SW480 (cell line): ENCODE data around the gene BTG4.

Source experiments
- DNase-seq: peaks from one replicate; pipeline ENCODE4 v3.0.0-alpha.2; 2016; ENCODE audit warnings: low spot score

Gene BTG4

DNA sequence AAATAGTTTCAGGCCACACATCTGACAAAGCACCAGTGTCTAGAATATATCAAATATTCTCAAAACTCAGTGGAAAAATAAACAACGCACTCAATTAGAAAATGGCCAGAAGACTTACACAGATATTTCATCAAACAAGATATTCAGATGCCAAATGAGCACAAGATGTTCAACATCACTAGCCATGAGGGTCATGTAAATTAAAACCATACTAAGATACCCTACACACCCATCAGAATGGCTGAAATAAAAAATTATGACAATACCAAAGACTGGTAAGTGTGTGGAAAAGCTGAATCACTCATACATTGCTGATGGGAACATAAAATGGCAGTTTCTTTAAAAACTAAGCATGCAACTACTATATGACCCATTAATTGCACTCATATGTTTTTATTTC lies 21.7 kb downstream of the BTG4 start:
- no peak for DNase-seq

DNA sequence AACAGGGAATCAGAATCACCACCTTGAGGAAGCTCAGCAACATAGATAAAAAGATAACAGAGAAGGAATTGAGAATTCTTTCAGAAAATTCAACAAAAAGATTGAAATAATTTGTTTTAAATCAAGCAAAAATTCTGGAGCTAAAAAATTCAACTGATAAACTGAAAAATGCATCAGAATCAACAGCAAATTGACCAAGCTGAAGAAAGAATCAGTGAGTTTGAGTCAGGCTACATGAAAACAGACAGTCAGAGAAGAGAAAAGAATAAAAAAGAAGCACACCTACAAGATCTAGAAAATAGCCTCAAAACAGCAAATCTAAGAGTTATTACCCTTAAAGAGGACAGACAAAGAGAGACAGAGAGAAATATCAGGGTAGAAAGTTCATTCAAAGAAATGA lies 28.8 kb downstream of the BTG4 start:
- DNase-seq, result no peak

DNA sequence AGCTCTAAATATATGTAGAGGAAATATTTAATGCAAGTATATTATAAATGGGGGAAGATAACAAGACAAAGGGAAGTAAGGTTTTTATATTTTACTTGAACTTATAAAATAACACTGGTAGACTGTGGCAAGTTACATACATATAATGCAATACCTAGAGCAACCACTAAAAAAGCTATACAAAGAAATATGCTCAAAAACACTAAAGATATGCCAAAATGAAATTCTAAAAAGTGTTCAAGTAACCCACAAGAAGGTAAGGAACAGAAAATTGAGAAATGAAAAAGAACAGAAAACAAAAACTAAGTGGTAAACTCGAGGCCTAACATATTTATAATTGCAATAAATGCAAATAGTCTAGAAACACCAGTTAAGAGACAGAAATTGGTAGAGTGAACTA lies 32.5 kb downstream of the BTG4 start:
- no peak for DNase-seq

DNA sequence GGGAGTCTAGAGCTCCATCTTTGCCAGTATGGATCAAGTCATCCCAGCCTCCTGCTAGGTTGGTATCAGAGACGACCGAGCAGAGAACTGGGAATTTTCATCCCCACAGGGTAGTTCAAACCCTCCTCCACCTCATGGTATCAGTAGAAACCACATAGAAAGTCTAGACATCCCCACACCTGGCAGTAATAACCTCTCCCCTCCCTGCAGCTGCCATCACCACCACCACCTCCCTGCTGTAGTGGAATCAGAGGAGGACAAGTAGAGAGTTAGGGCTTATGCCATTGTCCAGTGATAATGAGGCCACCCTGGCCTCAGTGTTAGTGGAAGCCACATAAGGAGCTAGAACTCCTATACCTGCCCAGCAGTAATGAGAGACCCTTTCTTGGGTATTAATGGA lies 34.3 kb downstream of the BTG4 start:
- DNase-seq, result no peak

DNA sequence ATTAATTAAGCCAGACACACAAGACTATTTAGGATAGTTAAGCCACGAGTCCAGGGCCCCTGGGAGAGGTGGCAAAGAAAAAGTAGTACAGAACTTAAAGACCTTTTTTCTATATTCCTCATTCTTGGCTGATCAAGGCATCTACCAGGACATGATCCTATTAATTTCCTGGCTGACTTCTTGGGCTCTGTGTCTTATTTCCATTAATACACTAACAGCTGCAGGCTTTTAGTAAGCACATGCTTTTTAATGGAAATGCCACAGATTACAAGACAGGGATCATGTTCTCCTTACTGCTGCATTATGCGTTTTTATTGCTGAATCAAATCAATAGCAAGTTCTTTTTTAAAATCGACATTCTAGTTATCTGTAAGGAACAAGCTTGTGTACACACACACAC lies 35.2 kb downstream of the BTG4 start:
- no peak for DNase-seq

DNA sequence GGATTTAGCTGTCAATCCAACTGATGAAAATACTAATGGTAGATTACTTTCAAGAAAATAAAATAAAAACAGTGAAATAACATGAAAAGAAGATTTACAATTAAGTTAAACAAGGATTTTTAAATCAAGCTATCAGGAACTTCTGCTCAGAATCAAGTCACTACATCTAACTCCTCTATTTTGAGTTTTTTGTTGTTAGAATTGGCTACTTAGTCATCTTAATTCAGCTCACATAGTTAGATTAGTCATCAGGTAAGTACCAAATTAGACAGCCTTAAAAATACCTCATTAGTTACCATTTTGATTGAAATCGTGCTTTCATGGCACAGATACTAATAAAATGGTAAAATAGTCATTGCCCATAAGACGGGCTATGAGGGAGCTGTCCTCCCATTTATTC lies 35.8 kb downstream of the BTG4 start:
- no peak for DNase-seq

DNA sequence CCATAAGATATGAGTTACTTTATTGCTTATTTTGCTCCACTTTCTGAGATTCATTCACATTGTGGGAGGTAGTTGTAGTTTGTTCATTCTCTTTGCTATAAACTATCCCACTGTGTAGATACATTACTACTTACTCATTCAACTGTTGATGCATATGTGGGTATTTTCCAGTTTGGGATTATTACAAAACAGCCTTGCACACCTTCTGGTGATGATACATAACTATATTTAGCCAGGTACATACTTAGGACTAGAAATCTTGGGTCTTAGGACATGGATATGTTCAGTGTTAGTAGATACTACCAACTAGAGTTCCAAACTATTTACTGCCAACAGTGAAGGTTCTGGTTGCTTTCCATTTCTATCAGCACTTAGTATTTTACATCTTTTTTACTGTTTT lies 37.8 kb downstream of the BTG4 start:
- no peak for DNase-seq

DNA sequence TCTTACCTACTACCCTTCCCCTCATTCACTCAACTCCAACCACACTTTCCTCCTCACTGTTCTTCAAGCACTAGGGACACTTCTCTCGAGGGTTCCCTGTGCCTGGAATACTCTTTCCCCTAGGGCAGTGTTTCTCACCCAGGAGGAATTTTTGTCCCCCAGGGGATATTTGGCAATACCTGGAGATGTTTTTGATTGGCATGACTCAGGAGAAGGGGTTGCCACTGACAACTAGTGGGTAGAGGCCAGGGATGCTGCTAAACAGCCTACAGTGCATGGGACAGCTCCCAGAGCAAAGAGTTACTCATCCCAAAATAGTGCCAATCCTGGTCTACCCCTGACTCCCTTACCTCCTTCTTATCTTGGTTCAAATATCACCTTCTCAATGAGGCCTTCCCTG lies 40.0 kb downstream of the BTG4 start:
- no peak for DNase-seq

DNA sequence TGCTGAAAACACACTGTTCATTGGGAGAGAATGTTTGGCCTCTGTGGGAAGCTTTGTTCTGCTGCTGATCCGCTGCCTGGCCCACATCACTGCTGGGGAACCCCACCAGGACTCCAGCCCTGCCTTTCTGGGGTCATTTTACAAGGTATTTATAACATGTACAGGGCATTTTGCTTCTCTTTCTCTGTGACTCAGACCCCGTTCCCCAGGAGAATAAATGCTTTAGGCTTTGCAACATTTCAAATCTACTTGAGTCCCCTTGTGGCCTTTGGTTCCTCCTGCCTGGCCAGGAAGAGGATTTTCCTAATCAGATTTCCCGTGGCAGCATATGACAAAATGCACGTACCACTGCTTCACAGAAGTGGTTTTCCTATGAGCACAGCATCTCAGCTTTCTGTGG lies 43.0 kb downstream of the BTG4 start:
- no peak for DNase-seq

DNA sequence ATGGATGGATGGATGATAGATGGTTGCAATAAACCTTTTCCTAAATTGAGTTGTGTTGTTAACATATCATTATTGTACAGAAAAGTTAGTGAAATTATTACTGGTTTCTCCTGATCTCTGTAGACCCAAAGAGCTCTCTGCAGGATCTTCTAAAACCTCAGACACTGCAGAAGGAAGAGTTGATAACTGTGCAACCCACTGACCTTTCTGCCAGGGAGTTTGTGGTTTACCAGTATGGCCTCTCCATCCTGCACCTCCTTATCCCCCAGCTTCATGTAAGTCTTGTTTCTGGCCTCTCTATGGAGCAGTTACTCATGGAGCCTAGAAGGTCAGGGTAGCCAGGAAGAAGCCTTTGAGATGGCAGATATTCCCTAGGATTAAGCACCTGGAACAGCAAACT lies 45.6 kb downstream of the BTG4 start:
- DNase-seq, result no peak

DNA sequence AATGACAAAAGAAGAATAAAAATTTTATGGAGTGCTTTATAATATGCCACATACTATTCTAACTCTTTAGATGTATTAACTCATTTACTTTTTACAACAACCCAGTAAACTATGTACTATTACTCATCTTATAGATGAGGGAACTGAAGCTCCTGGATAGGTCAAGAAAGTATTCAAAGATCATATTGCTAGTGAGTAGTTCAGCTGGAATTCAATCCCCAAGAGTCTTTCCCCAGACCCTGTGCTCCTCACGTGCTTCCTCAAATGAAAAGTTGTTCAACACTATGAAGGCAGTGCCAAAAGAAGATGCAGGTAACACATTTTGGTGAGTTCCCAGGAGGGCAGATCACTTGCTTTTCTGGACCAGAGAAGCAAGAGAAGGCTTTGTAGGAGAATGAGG lies 46.8 kb downstream of the BTG4 start:
- no peak for DNase-seq

DNA sequence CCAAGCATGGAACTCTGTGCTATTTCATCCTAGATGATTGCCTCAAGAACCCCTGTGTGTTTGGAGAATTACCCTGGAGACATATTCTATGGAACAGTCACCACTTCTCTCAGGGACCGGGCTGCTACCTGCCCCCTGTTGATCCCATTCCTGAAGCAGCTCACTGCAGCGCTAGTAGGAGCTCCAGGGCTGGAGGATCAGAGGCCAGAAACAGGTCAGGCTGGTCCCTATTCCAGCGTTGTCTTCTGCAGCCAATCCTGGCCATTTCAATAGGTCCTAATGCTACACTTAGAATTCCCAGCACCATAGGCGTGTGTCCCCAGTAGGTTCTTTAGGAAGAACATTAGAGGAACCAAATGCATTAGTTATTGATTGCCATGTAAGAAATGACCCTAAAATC lies 48.9 kb downstream of the BTG4 start:
- no peak for DNase-seq

DNA sequence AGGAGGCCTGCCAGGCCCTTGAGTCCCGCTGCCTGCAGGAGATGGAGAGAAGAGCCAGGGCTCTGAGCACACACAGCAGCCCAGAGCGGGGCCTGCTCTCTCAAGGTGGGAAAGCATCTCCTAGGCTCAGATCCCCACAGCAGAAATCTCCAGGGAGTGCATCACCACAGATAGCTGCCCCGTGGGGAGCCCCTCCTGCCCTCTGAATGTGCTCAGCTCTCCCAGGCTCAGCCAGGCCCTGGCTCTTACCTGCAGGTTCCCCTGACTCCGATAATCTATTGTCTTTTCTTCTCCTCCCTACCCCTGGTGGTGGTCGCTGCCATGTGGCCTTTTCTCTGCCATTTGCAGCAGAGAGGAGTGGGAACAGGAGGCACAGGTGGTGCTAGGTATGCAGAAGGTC lies 49.9 kb downstream of the BTG4 start:
- no peak for DNase-seq

DNA sequence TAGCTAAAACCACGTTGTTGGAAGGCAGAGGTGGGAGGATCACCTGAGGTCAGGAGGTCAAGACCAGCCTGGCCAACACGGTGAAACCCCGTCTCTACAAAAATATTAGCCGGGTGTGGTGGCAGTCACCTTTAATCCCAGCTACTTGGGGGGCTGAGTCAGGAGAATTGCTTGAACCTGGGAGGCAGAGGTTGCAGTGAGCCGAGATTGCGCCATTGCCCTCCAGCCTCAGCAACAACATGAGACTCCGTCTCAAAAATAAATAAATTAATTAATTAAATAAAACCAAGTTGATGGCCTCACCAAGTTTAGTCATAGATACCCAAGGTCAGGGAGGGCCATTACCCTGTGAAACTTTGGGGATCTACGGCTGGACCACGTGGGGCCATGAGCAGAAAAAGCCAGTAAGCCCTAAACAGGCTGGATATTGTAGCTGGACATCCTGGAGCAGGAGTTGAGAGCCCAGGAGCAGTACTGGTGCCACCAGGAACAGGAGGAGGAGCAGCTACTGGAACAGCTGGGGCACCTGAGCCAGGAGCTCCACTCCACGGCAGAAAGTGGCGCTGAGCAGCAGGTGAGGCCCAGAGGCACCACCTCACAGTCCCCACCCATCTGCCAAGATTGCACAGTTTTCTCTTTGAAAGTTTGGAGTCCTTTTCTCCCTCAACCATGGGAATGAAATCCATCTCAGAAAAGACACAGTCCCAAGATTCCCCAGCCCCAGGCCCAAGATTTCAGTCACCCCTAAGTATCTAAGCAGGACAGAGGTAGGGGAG lies 50.5 kb downstream of the BTG4 start:
- no peak for DNase-seq

DNA sequence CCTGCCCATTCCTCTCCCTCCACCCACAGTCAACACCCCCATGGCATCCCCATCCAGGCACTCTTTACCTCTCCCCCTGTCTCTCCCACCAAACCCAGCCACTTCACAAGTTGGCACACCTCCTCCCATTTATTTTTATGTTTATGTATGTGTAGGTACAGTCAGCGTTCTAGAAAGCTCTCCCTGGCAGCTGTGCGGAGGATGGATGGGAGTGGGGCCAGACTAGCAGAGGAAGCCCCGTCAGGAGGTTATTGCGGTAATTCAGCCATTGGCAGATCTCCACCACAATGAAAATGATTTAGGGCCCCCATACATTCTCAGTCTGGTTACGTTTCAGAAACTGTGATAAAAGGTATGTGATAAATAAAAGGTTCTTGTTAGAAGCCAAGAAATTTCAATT lies 51.3 kb downstream of the BTG4 start:
- DNase-seq, result no peak

DNA sequence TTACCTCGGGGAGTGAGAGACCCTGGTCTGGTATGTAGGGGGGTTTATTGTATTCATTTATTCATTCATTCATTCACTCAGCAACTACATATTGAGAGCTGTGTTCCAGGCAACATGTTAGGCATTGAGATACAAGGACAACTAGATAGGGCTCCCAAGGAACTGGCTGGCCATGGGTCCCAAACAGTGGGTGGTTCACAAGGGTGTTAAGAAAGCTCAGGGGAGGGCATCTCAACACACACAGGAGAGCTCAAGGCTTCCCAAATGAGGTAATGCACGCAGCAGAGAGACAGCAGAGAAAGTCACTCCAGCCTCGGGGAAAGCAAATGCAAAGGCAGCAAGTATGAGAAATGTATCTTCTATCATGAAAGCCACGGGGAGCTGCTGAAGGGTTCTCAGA lies 51.8 kb downstream of the BTG4 start:
- no peak for DNase-seq

DNA sequence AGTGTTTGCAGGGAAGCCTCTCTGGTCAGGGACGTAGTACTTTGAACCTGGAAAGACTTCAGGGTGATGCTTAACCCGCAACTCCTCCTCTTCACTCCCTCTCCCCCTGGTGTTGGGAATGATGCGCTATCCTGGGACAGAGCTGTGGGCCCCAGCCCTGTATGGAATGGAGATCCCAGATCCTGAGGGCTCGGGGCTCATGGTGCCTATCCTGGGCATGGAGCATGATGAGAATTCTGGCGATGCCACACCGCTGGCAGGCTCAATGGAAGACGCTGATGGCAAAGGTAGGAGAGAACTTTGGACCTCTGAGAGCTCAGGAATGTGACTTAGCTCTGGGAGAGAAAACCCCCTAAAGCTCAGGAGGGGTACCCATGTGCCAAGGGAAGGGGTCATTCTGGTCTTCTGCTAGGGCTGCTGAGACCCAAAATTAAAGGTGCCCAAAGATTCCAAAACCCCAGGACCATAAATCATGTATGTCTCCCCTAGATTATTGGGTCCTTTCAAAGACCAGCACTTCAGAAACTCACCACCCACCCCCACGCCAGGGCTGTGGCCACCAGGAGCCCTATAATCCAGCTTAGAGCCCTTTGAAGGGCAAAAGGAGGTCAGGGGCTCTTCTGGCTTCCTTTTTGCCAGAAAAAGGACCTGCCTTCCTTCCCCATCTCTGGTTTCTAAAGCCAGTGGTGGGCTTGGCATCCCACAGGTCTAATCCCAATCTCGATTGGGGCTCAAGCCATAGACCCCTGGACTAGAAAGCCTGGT lies 52.5 kb downstream of the BTG4 start:
- no peak for DNase-seq

DNA sequence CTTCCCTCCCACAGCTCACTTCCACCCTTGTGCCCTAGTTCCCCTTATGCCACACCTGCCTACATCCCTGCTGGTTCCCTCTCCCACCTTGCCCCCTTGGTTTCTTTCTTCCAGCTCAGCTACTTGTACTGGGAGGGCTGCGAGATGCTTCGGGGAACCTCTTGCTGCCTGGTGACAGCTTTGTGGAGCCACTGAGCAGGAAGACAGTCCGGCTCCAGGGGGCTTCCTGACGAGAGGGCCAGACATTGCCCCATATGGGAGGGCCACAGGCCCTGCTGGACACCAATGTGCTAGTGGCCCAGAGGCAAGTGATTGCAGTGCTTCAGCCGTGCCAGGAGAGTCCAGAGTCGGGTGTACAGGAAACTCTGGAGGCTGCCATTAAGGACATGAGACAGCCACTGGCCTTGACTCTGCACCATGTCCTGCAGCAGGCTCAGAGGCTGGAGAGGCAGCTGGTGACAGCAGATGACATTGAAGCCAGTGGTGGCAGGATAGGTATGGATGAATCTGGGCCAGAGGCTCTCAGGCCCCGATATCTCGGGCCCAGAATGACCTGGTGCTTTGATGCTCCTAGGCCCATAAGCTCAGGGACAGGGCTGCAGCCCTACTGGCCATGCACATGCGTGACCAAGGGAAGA lies 54.3 kb downstream of the BTG4 start:
- no peak for DNase-seq

DNA sequence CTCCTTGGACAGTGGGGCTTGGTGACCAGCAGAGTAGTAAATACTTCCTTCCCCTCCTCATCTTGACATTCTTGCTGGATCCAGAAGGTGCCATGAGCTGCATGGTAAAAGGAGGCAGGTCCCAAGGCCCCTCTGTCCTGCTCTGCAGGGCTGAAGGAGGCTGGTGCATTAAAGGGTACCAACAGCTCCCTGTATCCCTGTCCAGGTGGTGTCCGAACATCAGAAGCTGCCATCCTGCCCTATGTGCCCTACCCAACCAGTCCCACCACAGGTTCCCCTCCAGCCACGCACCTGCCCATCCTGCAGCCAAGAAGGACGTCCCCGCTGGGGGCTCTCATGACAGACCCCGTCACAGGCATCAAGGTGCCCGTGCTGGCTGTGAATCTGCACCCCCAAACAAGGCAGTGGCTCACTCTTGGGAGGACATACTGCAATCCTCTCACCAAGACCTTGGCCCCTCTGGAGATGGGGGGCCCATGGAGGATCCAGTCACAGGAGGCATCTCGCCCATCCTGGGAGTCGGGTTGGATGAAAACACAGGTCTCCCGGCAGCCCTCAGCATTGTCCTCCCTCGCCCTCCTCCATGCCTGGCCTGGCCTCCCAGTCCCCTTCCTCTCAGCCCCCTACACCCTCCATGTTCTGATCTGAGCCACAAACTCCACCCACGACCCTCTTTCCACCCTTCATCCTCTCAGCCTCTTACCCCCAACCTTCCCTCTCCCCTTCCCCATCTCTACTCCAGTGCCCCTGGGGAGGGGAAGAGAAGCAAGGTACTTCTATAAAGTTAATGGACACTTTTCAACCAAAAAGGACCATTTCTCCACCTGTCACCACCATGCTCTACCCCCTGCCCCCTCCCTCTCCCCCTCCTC lies 55.1 kb downstream of the BTG4 start:
- no peak for DNase-seq

DNA sequence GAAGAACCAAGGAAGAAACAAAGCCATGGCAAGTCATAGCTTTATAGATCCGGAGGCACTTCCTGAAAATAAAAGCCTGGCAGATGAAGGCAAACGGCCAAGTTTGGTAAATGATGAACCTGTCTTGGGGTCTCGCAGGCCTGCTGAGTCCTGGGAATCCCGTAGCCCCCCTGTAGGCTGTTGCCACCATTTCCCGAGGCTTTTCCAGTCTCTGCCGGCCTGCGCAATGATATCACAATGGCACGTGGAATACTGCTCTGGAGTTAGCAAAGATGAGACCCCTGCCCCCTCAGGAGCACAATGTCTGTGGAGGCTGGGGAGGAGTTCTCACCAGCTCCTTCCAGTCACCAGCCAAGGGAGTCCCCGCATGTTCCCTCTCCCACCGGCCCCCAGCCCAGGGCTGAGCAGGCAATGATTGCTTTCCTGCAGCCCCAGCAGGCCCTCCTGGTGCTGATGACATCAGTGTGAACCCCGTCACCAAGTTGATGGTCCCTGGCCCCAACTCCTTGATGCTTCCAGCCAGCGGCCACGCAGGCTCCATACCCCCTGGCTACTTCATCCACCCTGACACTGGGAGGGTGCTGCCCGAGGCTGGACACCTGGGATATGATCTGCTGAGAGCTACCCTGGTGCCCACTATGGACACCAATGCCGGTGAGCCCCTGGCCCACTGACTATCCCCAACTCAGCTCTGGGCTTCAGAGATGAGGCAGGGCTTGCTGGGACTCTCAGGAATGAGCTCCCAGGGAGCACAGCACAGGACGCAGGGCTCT lies 55.9 kb downstream of the BTG4 start:
- no peak for DNase-seq

DNA sequence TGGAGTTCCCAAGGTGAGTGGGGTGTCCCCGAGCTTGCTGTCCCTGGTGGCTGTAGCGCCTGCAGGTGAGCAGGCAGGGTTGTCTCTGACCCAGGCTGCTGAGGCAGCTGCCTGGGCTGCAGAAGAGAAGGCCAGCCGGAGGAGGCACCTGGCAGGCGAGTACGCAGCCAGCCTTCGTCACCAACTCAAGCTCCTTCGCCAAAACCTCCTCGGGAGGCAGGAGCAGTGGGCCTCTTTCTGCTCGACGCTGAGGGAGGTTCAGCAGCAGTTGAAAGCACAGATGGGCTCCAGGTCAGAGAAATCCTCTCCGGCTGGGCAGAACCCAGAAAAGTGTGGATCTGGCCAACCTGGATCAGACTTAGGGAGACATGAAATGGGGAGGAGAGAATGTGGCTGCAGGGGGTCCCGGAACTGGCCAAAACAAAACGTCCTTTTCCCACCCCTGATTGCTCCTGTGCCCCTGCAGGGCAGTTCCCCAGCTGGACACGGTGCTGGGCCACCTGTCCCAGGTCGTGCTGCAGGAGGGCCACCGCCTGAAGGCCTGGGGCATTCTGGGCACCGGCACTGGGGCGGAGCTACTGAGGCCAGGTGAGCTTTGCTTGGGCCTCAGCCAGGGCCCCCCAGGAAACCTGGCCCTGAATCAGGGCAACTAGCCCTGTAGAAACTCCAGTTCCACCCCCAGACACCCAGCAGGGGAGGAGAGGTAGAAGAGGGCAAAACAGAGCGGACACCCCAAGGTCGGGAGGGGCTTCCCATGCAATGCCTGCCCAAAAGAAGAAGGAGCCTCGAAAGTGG lies 56.7 kb downstream of the BTG4 start:
- no peak for DNase-seq
